Omental fat pad (tissue), 4 donors: Measurements from ENCODE around the gene ADGB. TPM values are rescaled to one million over a fixed set of nuclear protein-coding genes. Genes with fewer than 3 reads are reported as not detected.

Experiments used
- ATAC-seq: fragments of 150-250 bp; one replicate; pipeline ENCODE4 v1.9.1; 2016; ENCODE audit warnings: mild to moderate bottlenecking, moderate library complexity; ENCODE audit not compliant: low FRiP score
- DNase-seq: peaks from one replicate; pipeline ENCODE4 v3.0.0-alpha.2; 2019; ENCODE audit warnings: low spot score
- CTCF ChIP-seq, 3 donors: fragments of 450-650 bp; IDR thresholded peaks; one replicate each; pipeline ENCODE4 v1.5.1; 2016 to 2017; ENCODE audit warnings: antibody characterized with exemption in 3 of 3, mild to moderate bottlenecking in 3 of 3, moderate library complexity in 2 of 3
- total RNA-seq, 4 donors: library from RNA; depleted of rRNA; stranded (reverse); fragments of >200 nt; gene quantifications; one replicate each; pipeline ENCODE4 v1.1.0, GENCODE V29; 2016

ADGB gene
- total RNA-seq, 4 donors from 2014 or later: not detected

- TF ChIP-seq CTCF (IDR thresholded peaks at IDR 0.05): no peak
- no peak for ATAC-seq
- no peak for DNase-seq
Measured at GRCh38 chr6:146593986-146594385, 4.8 kb upstream of the ADGB start.

GRCh38 chr6:146594495-146594894 is 4.3 kb upstream of the ADGB start:
- no peak for DNase-seq
- no peak for TF ChIP-seq CTCF (IDR thresholded peaks at IDR 0.05)
- ATAC-seq: no peak

GRCh38 chr6:146595972-146596731 is 2.6 kb upstream of the ADGB start:
- ATAC-seq (no peak), DNase-seq (no peak)
- no peak for TF ChIP-seq CTCF (IDR thresholded peaks at IDR 0.05)

GRCh38 chr6:146601352-146601751 is 2.6 kb downstream of the ADGB start:
- no peak for TF ChIP-seq CTCF (IDR thresholded peaks at IDR 0.05)
- no peak for ATAC-seq
- no peak for DNase-seq

- ATAC-seq (no peak), DNase-seq (no peak)
- TF ChIP-seq CTCF (IDR thresholded peaks at IDR 0.05): no peak
Measured at GRCh38 chr6:146602526-146602925, 3.8 kb downstream of the ADGB start.

- ATAC-seq: no peak
- DNase-seq: no peak
- no peak for TF ChIP-seq CTCF (IDR thresholded peaks at IDR 0.05)
Measured at GRCh38 chr6:146613947-146614346, 15.2 kb downstream of the ADGB start.

- DNase-seq: no peak
- ATAC-seq: no peak
- no peak for TF ChIP-seq CTCF (IDR thresholded peaks at IDR 0.05)
Measured at GRCh38 chr6:146620655-146621054, 21.9 kb downstream of the ADGB start.
